Endothelial cell of umbilical vein (primary cell): Measurements from ENCODE around the gene AMT. TPM values are rescaled to one million over a fixed set of nuclear protein-coding genes. Genes with fewer than 3 reads are reported as not detected.

Experiments used
- BruUV-seq: library from RNA; stranded (reverse); fragments of 400-500 nt; replicated peaks from 2 replicates; lab custom pipeline; 2021; lab: Mats Ljungman, UMichigan
- CTCF ChIA-PET: fragments of 300-600, 350-600 bp; sonication (Branson Sonifier 250); formaldehyde crosslinking; loops from one replicate; lab custom pipeline; 2021; ENCODE audit warnings: antibody characterized with exemption, inconsistent platforms; lab: Charles Lee
- POLR2A ChIA-PET: fragments of 300-600, 350-600 bp; sonication (Branson Sonifier 250); formaldehyde crosslinking; loops from one replicate; lab custom pipeline; 2021; ENCODE audit warnings: antibody characterized with exemption, inconsistent platforms; lab: Charles Lee
- DNase-seq: peaks from one replicate; pipeline ENCODE4 v3.0.0-alpha.2; 2011; ENCODE audit warnings: low read depth, low spot score
- FAIRE-seq: peaks from 2 replicates; lab custom pipeline; 2011; peaks lifted over from hg19 to GRCh38; lab: Jason Lieb, UNC
- H2AFZ ChIP-seq: 2 replicates; pipeline ENCODE4 v1.6.0; 2012; ENCODE audit warnings: low read depth, low read length, control low read depth, inconsistent platforms
- H3K27ac ChIP-seq: 2 replicates; pipeline ENCODE4 v1.5.1; 2011; ENCODE audit warnings: low read depth, mild to moderate bottlenecking, control low read depth, low read length, moderate library complexity; ENCODE audit not compliant: insufficient read depth
- H3K27me3 ChIP-seq, 2 experiments: 2 replicates each; pipeline versions ENCODE4 v1.6.0 to v1.6.1; 2011; ENCODE audit warnings: low read length in 2 of 2, mixed read lengths in 1 of 2; ENCODE audit not compliant: control insufficient read depth in 2 of 2, insufficient read depth in 2 of 2
- H3K36me3 ChIP-seq, 2 experiments: 2 replicates in 1 of 2; 3 replicates in 1 of 2; pipeline ENCODE4 v1.5.1; 2011; ENCODE audit warnings: low read length in 2 of 2, mild to moderate bottlenecking in 1 of 2, moderate library complexity in 1 of 2; ENCODE audit not compliant: control insufficient read depth in 2 of 2, insufficient read depth in 2 of 2; ENCODE audit errors: extremely low read depth in 1 of 2
- H3K4me1 ChIP-seq: 3 replicates; pipeline ENCODE4 v1.5.1; 2011; ENCODE audit warnings: mild to moderate bottlenecking, low read length; ENCODE audit not compliant: control insufficient read depth, insufficient read depth; ENCODE audit errors: extremely low read depth
- H3K4me2 ChIP-seq: 2 replicates; pipeline ENCODE4 v1.6.1; 2011; ENCODE audit warnings: low read length, control low read depth, mixed read lengths; ENCODE audit not compliant: insufficient read depth
- H3K4me3 ChIP-seq, 3 experiments: fragments of 200-600 bp in 1 of 3; sonication (generic), shearing (Covaris generic) in 1 of 3; replicated peaks in 1 of 3; 2 replicates each; pipeline ENCODE4 v1.5.1; 2011 to 2016; ENCODE audit warnings: control low read depth in 3 of 3, low read length in 3 of 3, mild to moderate bottlenecking in 2 of 3, inconsistent platforms in 1 of 3, low read depth in 1 of 3, moderate library complexity in 1 of 3; ENCODE audit not compliant: insufficient read depth in 1 of 3
- H3K79me2 ChIP-seq: 2 replicates; pipeline ENCODE4 v1.6.0; 2012; ENCODE audit warnings: low read length, inconsistent platforms; ENCODE audit not compliant: control insufficient read depth, insufficient read depth
- H3K9ac ChIP-seq: replicated peaks from 2 replicates; pipeline ENCODE3; 2011; ENCODE audit warnings: low read length, control low read depth; ENCODE audit not compliant: insufficient read depth; ENCODE audit errors: extremely low read depth
- H3K9me1 ChIP-seq: replicated peaks from 3 replicates; pipeline ENCODE4 v1.6.0; 2011; ENCODE audit warnings: mild to moderate bottlenecking, low read length; ENCODE audit not compliant: control insufficient read depth, insufficient read depth; ENCODE audit errors: extremely low read depth
- H3K9me3 ChIP-seq: replicated peaks from 2 replicates; pipeline ENCODE4 v1.5.1; 2012; ENCODE audit warnings: low read length, inconsistent platforms; ENCODE audit not compliant: control insufficient read depth, insufficient read depth
- H4K20me1 ChIP-seq: replicated peaks from 2 replicates; pipeline ENCODE3; 2011; ENCODE audit warnings: mild to moderate bottlenecking, low read length; ENCODE audit not compliant: control insufficient read depth, insufficient read depth; ENCODE audit errors: extremely low read depth
- GATA2 ChIP-seq: IDR thresholded peaks from 2 replicates; pipeline ENCODE4 v1.7.0; 2011; ENCODE audit warnings: low read depth, mild to moderate bottlenecking, moderate library complexity, mixed read lengths, low read length; ENCODE audit not compliant: insufficient read length, insufficient read depth
- dilution Hi-C: fragments of 300-500 bp; cut with MboI; formaldehyde crosslinking; loops from one replicate; pipeline ENCODE4 v1.15.0; 2019; ENCODE audit warnings: low sequenced_read_pairs; ENCODE audit not compliant: extremely low pct_ligation_motif_present
- intact Hi-C: fragments of 100-400 bp; cut with micrococcal nuclease; formaldehyde crosslinking; loops from one replicate; pipeline ENCODE4 v1.10.0; 2022
- polyA plus RNA-seq, 4 experiments: library from polyadenylated mRNA; depleted of rRNA in 3 of 4; stranded (reverse) in 3 of 4; unstranded in 1 of 4; fragments of >200 nt; gene quantifications; 2 replicates each; pipeline versions ENCODE4 v1.2.1 to v1.2.3, GENCODE V29; 2011 to 2012; ENCODE audit warnings: missing spikeins in 1 of 4
- total RNA-seq: library from RNA; stranded (reverse); gene quantifications from 2 replicates; pipeline ENCODE4 v1.2.3, GENCODE V29; 2021
- TF ChIP-seq, protein P1 (sequence below), 2 donors: IDR thresholded peaks; 1 replicate in 1 of 2; 2 replicates in 1 of 2; pipeline ENCODE4 v1.5.1; 2011; ENCODE audit warnings: low read length in 2 of 2, mild to moderate bottlenecking in 2 of 2, moderate library complexity in 2 of 2, control low read depth in 1 of 2, inconsistent platforms in 1 of 2, low read depth in 1 of 2; ENCODE audit not compliant: insufficient read depth in 1 of 2; ENCODE audit errors: extremely low read depth in 1 of 2

Gene AMT
- total and polyA plus RNA-seq, 2 donors (not counting 3 experiments of a cell fraction or from before 2014, with no cell fraction given), result 4.4 to 9.0 TPM

DNA sequence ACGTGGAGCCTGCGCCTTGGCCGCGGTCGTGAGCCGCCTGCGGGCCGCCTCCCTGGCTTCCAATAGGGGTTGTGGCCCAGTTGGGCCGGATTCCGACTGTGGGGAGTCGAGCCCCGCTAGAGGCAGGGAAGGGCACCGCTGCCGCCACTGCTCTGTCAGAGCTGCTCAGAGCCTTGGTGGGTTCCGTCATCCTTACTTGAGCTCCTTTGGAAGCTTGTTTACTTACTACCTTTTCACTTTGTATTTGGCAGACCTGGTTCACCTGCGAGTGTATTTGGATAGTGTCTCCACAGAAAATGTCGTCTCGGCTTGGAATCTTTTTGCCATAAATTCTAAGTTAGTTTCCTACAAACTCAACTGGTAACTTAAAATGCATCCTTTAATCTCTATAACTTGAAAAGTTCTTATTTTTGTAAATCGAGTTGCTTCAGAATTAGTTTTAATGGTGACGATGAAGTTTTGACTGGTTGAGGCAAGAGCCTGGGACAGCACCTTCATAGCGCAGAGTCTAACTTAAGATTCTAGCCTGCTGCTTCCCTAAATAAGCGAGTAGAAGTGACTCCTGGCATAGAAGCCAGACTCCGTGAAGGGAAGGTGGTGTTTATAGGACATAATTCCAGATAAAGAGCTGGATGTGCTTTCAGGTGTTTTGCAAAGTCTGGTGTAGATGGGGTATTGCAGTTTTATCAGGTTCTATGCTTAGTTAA lies 48.6 kb upstream of the AMT start:
- peak overlapping the region; percentile 52 to 92 (median 81) for H3K4me3 ChIP-seq
- H3K27ac ChIP-seq, result peak overlapping the region; percentile 56
- FAIRE-seq (peak; percentile 61), DNase-seq (no peak)
- H3K27me3 ChIP-seq, result no peaks in the 10 kb centered on the region
- no peak for TF ChIP-seq GATA2
- TF ChIP-seq, protein P1, sequence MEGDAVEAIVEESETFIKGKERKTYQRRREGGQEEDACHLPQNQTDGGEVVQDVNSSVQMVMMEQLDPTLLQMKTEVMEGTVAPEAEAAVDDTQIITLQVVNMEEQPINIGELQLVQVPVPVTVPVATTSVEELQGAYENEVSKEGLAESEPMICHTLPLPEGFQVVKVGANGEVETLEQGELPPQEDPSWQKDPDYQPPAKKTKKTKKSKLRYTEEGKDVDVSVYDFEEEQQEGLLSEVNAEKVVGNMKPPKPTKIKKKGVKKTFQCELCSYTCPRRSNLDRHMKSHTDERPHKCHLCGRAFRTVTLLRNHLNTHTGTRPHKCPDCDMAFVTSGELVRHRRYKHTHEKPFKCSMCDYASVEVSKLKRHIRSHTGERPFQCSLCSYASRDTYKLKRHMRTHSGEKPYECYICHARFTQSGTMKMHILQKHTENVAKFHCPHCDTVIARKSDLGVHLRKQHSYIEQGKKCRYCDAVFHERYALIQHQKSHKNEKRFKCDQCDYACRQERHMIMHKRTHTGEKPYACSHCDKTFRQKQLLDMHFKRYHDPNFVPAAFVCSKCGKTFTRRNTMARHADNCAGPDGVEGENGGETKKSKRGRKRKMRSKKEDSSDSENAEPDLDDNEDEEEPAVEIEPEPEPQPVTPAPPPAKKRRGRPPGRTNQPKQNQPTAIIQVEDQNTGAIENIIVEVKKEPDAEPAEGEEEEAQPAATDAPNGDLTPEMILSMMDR (IDR thresholded peaks at IDR 0.05; ENCODE audit: extremely low read depth in 1 of 2, insufficient read depth in 1 of 2, low read depth in 1 of 2, low read length in 2 of 2), result peak in 1 of 2 donors; percentile 7
- H3K4me2 ChIP-seq, result peak overlapping the region; percentile 92
- intact Hi-C loops (loop anchor here (1.0 kb wide), 1 partner anchor 42 kb away; the partner anchor contains the start of gene NICN1), dilution Hi-C loops (no loop called here)
- H3K9me3 ChIP-seq, result no peaks in the 10 kb centered on the region
- no peaks in the 10 kb centered on the region for H3K36me3 ChIP-seq
- TSS peak; percentile 58 for BruUV-seq
- ChIA-PET POLR2A (no interaction called here), CTCF (interaction anchor here (0.8 to 4.3 kb wide), 8 partner anchors 22 to 483 kb away, joined by 3 to 28 read pairs (median 3); partner anchors contain the start of genes KLHDC8B and LAMB2)
- H3K79me2 ChIP-seq, result peaks cover 19% of the 10 kb centered on the region
- peak overlapping the region; percentile 79 for H3K9ac ChIP-seq
- H3K9me1 ChIP-seq, result no peaks in the 10 kb centered on the region
- peak overlapping the region; percentile 55 for H2AFZ ChIP-seq
- no peaks in the 10 kb centered on the region for H4K20me1 ChIP-seq
- peaks cover 17% of the 10 kb centered on the region for H3K4me1 ChIP-seq
